MM.1S (cell line): ENCODE results near the gene PSMB8.

ENCODE experiments used
- EZH2 ChIP-seq: fragments of 300-600 bp; sonication (generic); optimal IDR thresholded peaks from 2 replicates; pipeline ENCODE3; 2017; ENCODE audit warnings: low read depth, mild to moderate bottlenecking, antibody characterized with exemption, low read length, mixed read lengths
- TF ChIP-seq, protein P1 (sequence below): fragments of 300-600 bp; sonication (generic); IDR thresholded peaks from 2 replicates; pipeline ENCODE4 v1.5.1; 2016; ENCODE audit warnings: antibody characterized with exemption, low read length, mixed read lengths

DNA sequence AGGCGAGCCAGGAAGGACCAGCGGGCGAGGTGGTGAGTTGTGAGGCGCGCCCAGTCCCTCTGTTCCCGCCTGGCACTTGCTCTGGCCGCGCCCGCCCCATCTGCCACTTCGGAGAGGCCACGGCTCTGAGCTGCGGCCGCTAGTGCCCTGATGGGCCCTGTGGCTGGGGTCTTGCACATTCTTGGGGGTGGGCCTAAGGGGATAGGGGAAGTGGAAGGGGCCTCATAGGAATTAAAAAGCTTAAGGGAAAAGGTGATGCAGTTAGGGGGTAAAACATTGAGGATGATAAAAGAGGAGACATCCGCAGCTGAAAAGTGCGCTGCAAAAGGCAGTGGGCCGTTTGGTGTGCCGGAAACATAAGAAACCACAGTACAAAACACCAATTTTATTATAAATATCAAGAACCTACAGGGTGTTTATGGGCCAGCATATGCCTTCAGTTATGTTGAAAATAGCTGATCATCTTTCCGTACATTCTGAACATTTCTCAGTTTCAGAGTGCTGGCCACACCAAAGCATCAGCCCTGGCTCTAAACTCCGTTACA lies 1.1 kb upstream of the PSMB8 start:
- TF ChIP-seq, protein P1, sequence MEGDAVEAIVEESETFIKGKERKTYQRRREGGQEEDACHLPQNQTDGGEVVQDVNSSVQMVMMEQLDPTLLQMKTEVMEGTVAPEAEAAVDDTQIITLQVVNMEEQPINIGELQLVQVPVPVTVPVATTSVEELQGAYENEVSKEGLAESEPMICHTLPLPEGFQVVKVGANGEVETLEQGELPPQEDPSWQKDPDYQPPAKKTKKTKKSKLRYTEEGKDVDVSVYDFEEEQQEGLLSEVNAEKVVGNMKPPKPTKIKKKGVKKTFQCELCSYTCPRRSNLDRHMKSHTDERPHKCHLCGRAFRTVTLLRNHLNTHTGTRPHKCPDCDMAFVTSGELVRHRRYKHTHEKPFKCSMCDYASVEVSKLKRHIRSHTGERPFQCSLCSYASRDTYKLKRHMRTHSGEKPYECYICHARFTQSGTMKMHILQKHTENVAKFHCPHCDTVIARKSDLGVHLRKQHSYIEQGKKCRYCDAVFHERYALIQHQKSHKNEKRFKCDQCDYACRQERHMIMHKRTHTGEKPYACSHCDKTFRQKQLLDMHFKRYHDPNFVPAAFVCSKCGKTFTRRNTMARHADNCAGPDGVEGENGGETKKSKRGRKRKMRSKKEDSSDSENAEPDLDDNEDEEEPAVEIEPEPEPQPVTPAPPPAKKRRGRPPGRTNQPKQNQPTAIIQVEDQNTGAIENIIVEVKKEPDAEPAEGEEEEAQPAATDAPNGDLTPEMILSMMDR, result no peak
- no peak for TF ChIP-seq EZH2
